HCT116 (cell line): ENCODE measurements around the gene FABP2. TPM values are rescaled to one million over a fixed set of nuclear protein-coding genes. Genes with fewer than 3 reads are reported as not detected.
"Not testable (repeated sequence)": the region's sequence is repeated elsewhere in the genome, so short reads cannot be mapped to it uniquely, and the experiment has no call there.

Source experiments
- ATAC-seq: fragments of 200-7000 bp; cut with Tn5 transposase; 2 replicates; pipeline ENCODE4 v1.9.1; 2020; ENCODE audit warnings: mild to moderate bottlenecking, moderate library complexity
- BruUV-seq: library from RNA; stranded (reverse); fragments of 400-500 nt; replicated peaks from 2 replicates; lab custom pipeline; 2021; lab: Mats Ljungman, UMichigan
- CTCF ChIA-PET: fragments of 300-600 bp; sonication (Branson Sonifier 250); formaldehyde crosslinking; loops from one replicate; lab custom pipeline; 2021; ENCODE audit warnings: antibody characterized with exemption; lab: Charles Lee
- POLR2A ChIA-PET: fragments of 300-600, 350-600 bp; sonication (Branson Sonifier 250); formaldehyde crosslinking; loops from one replicate; lab custom pipeline; 2021; ENCODE audit warnings: antibody characterized with exemption; lab: Charles Lee
- RAD21 ChIA-PET, 2 experiments: fragments of 300-600 bp; sonication (Branson Sonifier 250); formaldehyde crosslinking; loops; one replicate each; lab custom pipeline; 2023; ENCODE audit warnings: low total read pairs in 2 of 2; ENCODE audit not compliant: uncharacterized antibody in 2 of 2, unreplicated experiment in 2 of 2, low non-redundant PET in 1 of 2; lab: Charles Lee
- DNase-seq: peaks from one replicate; pipeline ENCODE4 v3.0.0-alpha.2; 2010; ENCODE audit warnings: low read depth, low spot score
- H2AFZ ChIP-seq: fragments of 200-600 bp; shearing (Covaris generic), sonication (generic); 2 replicates; pipeline ENCODE4 v1.6.1; 2017; ENCODE audit warnings: low read depth, mixed run types, mixed read lengths, antibody characterized with exemption, low read length; ENCODE audit not compliant: poor library complexity, severe bottlenecking
- H3K27ac ChIP-seq: 2 replicates; pipeline ENCODE4 v1.5.1; 2012; ENCODE audit warnings: low read depth, low read length
- H3K27me3 ChIP-seq: fragments of 200-600 bp; sonication (generic); 2 replicates; pipeline ENCODE4 v1.6.1; 2016; ENCODE audit warnings: mixed run types, low read length, mixed read lengths; ENCODE audit not compliant: insufficient read depth
- H3K36me3 ChIP-seq, 2 experiments: fragments of 200-500 bp in 1 of 2; fragments of 200-600 bp in 1 of 2; sonication (Bioruptor generic) in 1 of 2; sonication (generic) in 1 of 2; 2 replicates each; pipeline versions ENCODE4 v1.5.1 to v1.6.1; 2014 to 2016; ENCODE audit warnings: low read length in 2 of 2, inconsistent platforms in 1 of 2, mixed read lengths in 1 of 2, mixed run types in 1 of 2; ENCODE audit not compliant: insufficient read depth in 2 of 2, control insufficient read depth in 1 of 2
- H3K4me1 ChIP-seq, 2 experiments: fragments of 200-600 bp in 1 of 2; sonication (generic) in 1 of 2; 2 replicates each; pipeline versions ENCODE4 v1.5.1 to v1.6.1; 2012 to 2017; ENCODE audit warnings: low read length in 2 of 2, inconsistent platforms in 1 of 2, mild to moderate bottlenecking in 1 of 2, mixed read lengths in 1 of 2, mixed run types in 1 of 2, moderate library complexity in 1 of 2; ENCODE audit not compliant: insufficient read depth in 2 of 2, control insufficient read depth in 1 of 2
- H3K4me2 ChIP-seq: fragments of 200-600 bp; sonication (generic); 2 replicates; pipeline ENCODE4 v1.6.1; 2017; ENCODE audit warnings: mixed run types, low read length, mixed read lengths
- H3K4me3 ChIP-seq, 2 experiments: fragments of 200-600 bp in 1 of 2; sonication (generic) in 1 of 2; replicated peaks in 1 of 2; 2 replicates each; pipeline ENCODE4 v1.5.1; 2011 to 2016; ENCODE audit warnings: low read length in 2 of 2, control low read depth in 1 of 2, low read depth in 1 of 2, mild to moderate bottlenecking in 1 of 2, mixed read lengths in 1 of 2, mixed run types in 1 of 2
- H3K79me2 ChIP-seq: fragments of 200-600 bp; sonication (generic); 2 replicates; pipeline ENCODE4 v1.6.1; 2017; ENCODE audit warnings: mild to moderate bottlenecking, mixed run types, low read length, moderate library complexity, mixed read lengths; ENCODE audit not compliant: insufficient read depth
- H3K9ac ChIP-seq: fragments of 200-600 bp; sonication (generic); 2 replicates; pipeline ENCODE4 v1.6.1; 2016; ENCODE audit warnings: low read length, mixed read lengths
- H3K9me2 ChIP-seq: fragments of 200-600 bp; sonication (generic), shearing (Covaris generic); 2 replicates; pipeline ENCODE4 v1.6.1; 2017; ENCODE audit warnings: mixed run types, mild to moderate bottlenecking, moderate library complexity; ENCODE audit not compliant: insufficient read depth
- H3K9me3 ChIP-seq, 2 experiments: fragments of 200-500 bp in 1 of 2; fragments of 200-600 bp in 1 of 2; sonication (Bioruptor generic) in 1 of 2; sonication (generic) in 1 of 2; 2 replicates each; pipeline ENCODE4 v1.6.1; 2014 to 2017; ENCODE audit warnings: low read length in 2 of 2, mixed read lengths in 2 of 2, inconsistent platforms in 1 of 2, low read depth in 1 of 2, mild to moderate bottlenecking in 1 of 2, mixed run types in 1 of 2, moderate library complexity in 1 of 2; ENCODE audit not compliant: control insufficient read depth in 1 of 2, insufficient read depth in 1 of 2
- H4K20me1 ChIP-seq: fragments of 200-600 bp; sonication (generic), shearing (Covaris generic); 2 replicates; pipeline ENCODE4 v1.6.1; 2017; ENCODE audit warnings: mixed run types, mild to moderate bottlenecking, moderate library complexity; ENCODE audit not compliant: insufficient read depth
- EZH2phosphoT487 ChIP-seq: fragments of 200-600 bp; IDR thresholded peaks from 2 replicates; pipeline ENCODE4 v1.6.1; 2018; ENCODE audit warnings: antibody characterized with exemption, borderline replicate concordance
- intact Hi-C: fragments of 100-400 bp; cut with micrococcal nuclease; formaldehyde crosslinking; loops from 2 replicates; pipeline ENCODE4 v1.10.0; 2022
- total RNA-seq: library from RNA; stranded (reverse); gene quantifications from one replicate; pipeline ENCODE4 v1.2.1, GENCODE V29; 2021; ENCODE audit not compliant: unreplicated experiment

Gene FABP2
- total RNA-seq, 1 experiment from 2014 or later: not detected

GRCh38 chr4:119279945-119280344 lies 42.0 kb downstream of the FABP2 start:
- H3K79me2 ChIP-seq: peaks cover 13% of the 10 kb centered on the region
- RAD21 ChIA-PET, H3K4me3 ChIP-seq, H3K9me3 ChIP-seq, POLR2A ChIA-PET, H3K27me3 ChIP-seq, ATAC-seq, H3K9ac ChIP-seq, intact Hi-C loops, H3K4me1 ChIP-seq, H3K9me2 ChIP-seq, H3K27ac ChIP-seq, H4K20me1 ChIP-seq, BruUV-seq, CTCF ChIA-PET, H3K36me3 ChIP-seq, H3K4me2 ChIP-seq, DNase-seq, H2AFZ ChIP-seq: not testable (repeated sequence)

- H3K27me3 ChIP-seq, RAD21 ChIA-PET, H3K4me3 ChIP-seq, BruUV-seq, H3K9me2 ChIP-seq, intact Hi-C loops, CTCF ChIA-PET, H3K36me3 ChIP-seq, H3K27ac ChIP-seq, POLR2A ChIA-PET, ATAC-seq, H4K20me1 ChIP-seq, H3K4me2 ChIP-seq, H3K9ac ChIP-seq, DNase-seq, H3K9me3 ChIP-seq, H2AFZ ChIP-seq, H3K4me1 ChIP-seq: not testable (repeated sequence)
- peaks cover 13% of the 10 kb centered on the region for H3K79me2 ChIP-seq
These were observed 42.4 kb downstream of the FABP2 start for GRCh38 chr4:119279541-119279940.

GRCh38 chr4:119271361-119272085 lies 50.4 kb downstream of the FABP2 start:
- RAD21 ChIA-PET: no interaction called here
- no peaks in the 10 kb centered on the region for H3K4me1 ChIP-seq
- no peak overlapping the region for H3K27ac ChIP-seq
- ATAC-seq: no peak
- H4K20me1 ChIP-seq: no peaks in the 10 kb centered on the region
- no peak for TF ChIP-seq EZH2phosphoT487
- no peaks in the 10 kb centered on the region for H3K9me3 ChIP-seq
- intact Hi-C loops: no loop called here
- H2AFZ ChIP-seq: no peak overlapping the region
- DNase-seq: no peak
- H3K9ac ChIP-seq: no peak overlapping the region
- no peaks in the 10 kb centered on the region for H3K27me3 ChIP-seq
- H3K36me3 ChIP-seq: peaks cover 0 to 21% of the 10 kb centered on the region in 2 experiments
- H3K79me2 ChIP-seq: no peaks in the 10 kb centered on the region
- BruUV-seq: no TSS peak
- H3K4me3 ChIP-seq: no peak overlapping the region
- CTCF ChIA-PET: no interaction called here
- no peaks in the 10 kb centered on the region for H3K9me2 ChIP-seq
- POLR2A ChIA-PET: no interaction called here
- H3K4me2 ChIP-seq: no peak overlapping the region
